HG02870 (cell line): ENCODE results near the gene XRCC4.
"Not testable (repeated sequence)": the region's sequence is repeated elsewhere in the genome, so short reads cannot be mapped to it uniquely, and the experiment has no call there.

Experiments used
- ATAC-seq: cut with Tn5 transposase; IDR thresholded peaks from one replicate; pipeline ENCODE4 v1.9.1; 2021; ENCODE audit warnings: mild to moderate bottlenecking, moderate library complexity; ENCODE audit not compliant: unreplicated experiment

The XRCC4 gene

GRCh38 chr5:83253720-83254119, 176.4 kb downstream of the XRCC4 start:
- ATAC-seq: no peak

- ATAC-seq: no peak
Measured at GRCh38 chr5:83255268-83255667, 177.9 kb downstream of the XRCC4 start.

- ATAC-seq: no peak
Measured at GRCh38 chr5:83256091-83256780, 178.9 kb downstream of the XRCC4 start.

GRCh38 chr5:83257684-83258083, 180.3 kb downstream of the XRCC4 start:
- ATAC-seq: not testable (repeated sequence)

GRCh38 chr5:83265318-83265717, 188.0 kb downstream of the XRCC4 start:
- ATAC-seq: no peak

- no peak for ATAC-seq
Measured at GRCh38 chr5:83270311-83270710, 193.0 kb downstream of the XRCC4 start.

GRCh38 chr5:83277154-83277553, 199.8 kb downstream of the XRCC4 start:
- no peak for ATAC-seq

GRCh38 chr5:83277953-83278352, 200.6 kb downstream of the XRCC4 start:
- no peak for ATAC-seq

GRCh38 chr5:83281176-83281575, 203.8 kb downstream of the XRCC4 start:
- no peak for ATAC-seq

- no peak for ATAC-seq
Measured at GRCh38 chr5:83281658-83282057, 204.3 kb downstream of the XRCC4 start.

GRCh38 chr5:83283761-83284160, 206.4 kb downstream of the XRCC4 start:
- no peak for ATAC-seq

GRCh38 chr5:83285661-83286398, 208.5 kb downstream of the XRCC4 start:
- ATAC-seq: no peak

- ATAC-seq: no peak
Measured at GRCh38 chr5:83294246-83294645, 216.9 kb downstream of the XRCC4 start.

GRCh38 chr5:83299353-83299752, 222.0 kb downstream of the XRCC4 start:
- no peak for ATAC-seq

- peak; percentile 98 for ATAC-seq
Measured at GRCh38 chr5:83306572-83307241, 229.4 kb downstream of the XRCC4 start.

GRCh38 chr5:83312663-83313062, 235.3 kb downstream of the XRCC4 start:
- peak; percentile 62 for ATAC-seq

GRCh38 chr5:83313436-83313835, 236.1 kb downstream of the XRCC4 start:
- no peak for ATAC-seq

GRCh38 chr5:83321483-83322055, 244.2 kb downstream of the XRCC4 start:
- ATAC-seq: no peak

- ATAC-seq: no peak
Measured at GRCh38 chr5:83322273-83322924, 245.1 kb downstream of the XRCC4 start.

- no peak for ATAC-seq
Measured at GRCh38 chr5:83323557-83324180, 246.3 kb downstream of the XRCC4 start.

- no peak for ATAC-seq
Measured at GRCh38 chr5:83331842-83332241, 254.5 kb downstream of the XRCC4 start.
